Measurements from ENCODE around the gene WDR31. TPM values are rescaled to one million over a fixed set of nuclear protein-coding genes. Genes with fewer than 3 reads are reported as not detected.
A peak's percentile ranks its signal among the peaks of the same experiment; 100 is the strongest.
"Not testable (repeated sequence)": the region's sequence is repeated elsewhere in the genome, so short reads cannot be mapped to it uniquely, and the experiment has no call there.

WDR31 gene
- total RNA-seq, 4 donors from 2014 or later = 1.3 to 2.8 (median 2.1) TPM

- Histone ChIP-seq H3K4me3 (no peak overlapping the region), H3K36me3 (peaks cover 0 to 12% (median 9%) of the 10 kb centered on the region in 4 donors), H3K27me3 (no peaks in the 10 kb centered on the region), H3K9me3 (no peaks in the 10 kb centered on the region), H3K4me1 (peaks cover 3 to 6% (median 5%) of the 10 kb centered on the region in 4 donors), H3K27ac (replicated peaks in 1 of 4) (no peak overlapping the region)
- intact Hi-C loops (cut with DNase I) = no loop called here
- no peak for TF ChIP-seq POLR2A (IDR thresholded peaks at IDR 0.05; ENCODE audit: low read depth)
- DNase-seq (ENCODE audit: extremely low spot score) = peak; percentile 53
- 89% methylated on average over 8 of the region's 8 CpGs for WGBS
Measured at GRCh38 chr9:113381909-113382411, 41.9 kb upstream of the WDR31 start.

- 86% methylated on average over 7 of the region's 7 CpGs for WGBS
- H3K27me3 ChIP-seq; intact Hi-C loops (cut with DNase I); H3K27ac ChIP-seq (replicated peaks in 1 of 4); H3K36me3 ChIP-seq; H3K9me3 ChIP-seq; H3K4me3 ChIP-seq; H3K4me1 ChIP-seq; DNase-seq (ENCODE audit: extremely low spot score): not testable (repeated sequence)
Measured at GRCh38 chr9:113381441-113381840, 41.4 kb upstream of the WDR31 start.

- intact Hi-C loops (cut with DNase I) = no loop called here
- no peak for DNase-seq (ENCODE audit: extremely low spot score)
- peaks cover 6 to 13% (median 11%) of the 10 kb centered on the region in 4 donors for H3K4me1 ChIP-seq
- peaks cover 0 to 5% (median 2%) of the 10 kb centered on the region in 4 donors for H3K36me3 ChIP-seq
- WGBS = 57% methylated on average over 1 of the region's 1 CpG
- H3K27me3 ChIP-seq = no peaks in the 10 kb centered on the region
- TF ChIP-seq POLR2AphosphoS5 (IDR thresholded peaks at IDR 0.05) = no peak
- TF ChIP-seq POLR2A (IDR thresholded peaks at IDR 0.05; ENCODE audit: low read depth) = no peak
- no peak for TF ChIP-seq CTCF (IDR thresholded peaks at IDR 0.05)
- no peak for TF ChIP-seq EP300 (IDR thresholded peaks at IDR 0.05)
- H3K27ac ChIP-seq (replicated peaks in 1 of 4) = no peak overlapping the region
- H3K9me3 ChIP-seq = no peaks in the 10 kb centered on the region
- H3K4me3 ChIP-seq = no peak overlapping the region
Measured at GRCh38 chr9:113380869-113381378, 40.8 kb upstream of the WDR31 start.

GRCh38 chr9:113379829-113380210 lies 39.7 kb upstream of the WDR31 start:
- not testable (repeated sequence) for H3K27ac ChIP-seq (replicated peaks in 1 of 4); H3K4me3 ChIP-seq; DNase-seq (ENCODE audit: extremely low spot score); H3K9me3 ChIP-seq; H3K36me3 ChIP-seq; H3K27me3 ChIP-seq
- intact Hi-C loops (cut with DNase I) = loop anchor here (5.0 kb wide), 1 partner anchor 38 kb away; the partner anchor contains the start of gene WDR31
- WGBS = 84% methylated on average over 2 of the region's 2 CpGs
- peaks cover 12 to 23% (median 19%) of the 10 kb centered on the region in 4 donors for H3K4me1 ChIP-seq

GRCh38 chr9:113379094-113379828 lies 39.2 kb upstream of the WDR31 start:
- H3K4me3 ChIP-seq; H3K27me3 ChIP-seq; H3K27ac ChIP-seq (replicated peaks in 1 of 4); H3K9me3 ChIP-seq: not testable (repeated sequence)
- intact Hi-C loops (cut with DNase I) = loop anchor here (5.0 kb wide), 1 partner anchor 37 kb away; the partner anchor contains the start of gene WDR31
- peak; percentile 55 for DNase-seq (ENCODE audit: extremely low spot score)
- WGBS = 79% methylated on average over 23 of the region's 24 CpGs
- peaks cover under 1 to 12% (median 7%) of the 10 kb centered on the region in 4 donors for H3K36me3 ChIP-seq
- H3K4me1 ChIP-seq = peaks cover 12 to 23% (median 20%) of the 10 kb centered on the region in 4 donors

- 6% methylated on average over 22 of the region's 74 CpGs for WGBS
- Histone ChIP-seq H3K27me3 (no peaks in the 10 kb centered on the region), H3K36me3 (peaks cover 14 to 30% (median 23%) of the 10 kb centered on the region in 4 donors), H3K27ac (replicated peaks in 1 of 4) (peak within 1 kb of the TSS; percentile 81 to 90 (median 86)), H3K9me3 (no peaks in the 10 kb centered on the region), H3K4me3 (peak within 1 kb of the TSS; percentile 82 to 95 (median 87)), H3K4me1 (peaks cover 12 to 23% (median 20%) of the 10 kb centered on the region in 4 donors)
- intact Hi-C loops (cut with DNase I) = loop anchor here (5.0 kb wide), 1 partner anchor 35 kb away; the partner anchor contains the start of gene WDR31
- peak; percentile 77 to 93 for TF ChIP-seq POLR2AphosphoS5 (IDR thresholded peaks at IDR 0.05)
- TF ChIP-seq EP300 (IDR thresholded peaks at IDR 0.05) = no peak
- no peak for TF ChIP-seq POLR2A (IDR thresholded peaks at IDR 0.05; ENCODE audit: low read depth)
- no peak for TF ChIP-seq CTCF (IDR thresholded peaks at IDR 0.05)
- DNase-seq (ENCODE audit: extremely low spot score) = peak; percentile 96
Measured at GRCh38 chr9:113376634-113377567, 36.8 kb upstream of the WDR31 start, which contains the start of gene HDHD3. Gene HDHD3 (minus strand): TSS chr9:113376986. CDS start chr9:113374354, 2,632 bp downstream.
